Lung (tissue), 16 donors: ENCODE data around the gene SERINC1. TPM values are rescaled to one million over a fixed set of nuclear protein-coding genes. Genes with fewer than 3 reads are reported as not detected.
"Not testable (repeated sequence)": the region's sequence is repeated elsewhere in the genome, so short reads cannot be mapped to it uniquely, and the experiment has no call there.

Experiments
- ATAC-seq: fragments of 200-7000 bp; cut with Tn5 transposase; one replicate; pipeline ENCODE4 v1.9.1; 2020; ENCODE audit warnings: moderate number of reproducible peaks; ENCODE audit not compliant: insufficient read depth, low FRiP score
- DNase-seq, 3 donors: peaks; one replicate each; pipeline ENCODE4 v3.0.0-alpha.2; 2013 to 2017
- H3K27ac ChIP-seq, 2 donors: one replicate each; pipeline ENCODE4 v1.5.1; 2013; ENCODE audit warnings: mild to moderate bottlenecking in 2 of 2, moderate library complexity in 2 of 2, control low read depth in 1 of 2, inconsistent platforms in 1 of 2, low read depth in 1 of 2, low read length in 1 of 2
- H3K27me3 ChIP-seq, 3 donors: one replicate each; pipeline ENCODE4 v1.5.1; 2013; ENCODE audit warnings: low read length in 2 of 3; ENCODE audit not compliant: control insufficient read depth in 3 of 3, insufficient read depth in 3 of 3
- H3K36me3 ChIP-seq, 4 donors: one replicate each; pipeline ENCODE4 v1.5.1; 2013; ENCODE audit warnings: low read length in 4 of 4, mild to moderate bottlenecking in 1 of 4, moderate library complexity in 1 of 4; ENCODE audit not compliant: control insufficient read depth in 4 of 4, insufficient read depth in 4 of 4
- H3K4me1 ChIP-seq, 5 donors: one replicate each; pipeline ENCODE4 v1.5.1; 2013; ENCODE audit warnings: low read length in 5 of 5, mild to moderate bottlenecking in 2 of 5, moderate library complexity in 1 of 5; ENCODE audit not compliant: control insufficient read depth in 5 of 5, insufficient read depth in 5 of 5
- H3K4me3 ChIP-seq: one replicate; pipeline ENCODE4 v1.5.1; 2013; ENCODE audit warnings: mild to moderate bottlenecking, control low read depth, moderate library complexity
- H3K9ac ChIP-seq, 2 donors: one replicate each; pipeline ENCODE4 v1.5.1; 2013; ENCODE audit warnings: low read length in 2 of 2, control low read depth in 1 of 2; ENCODE audit not compliant: insufficient read depth in 1 of 2
- H3K9me3 ChIP-seq, 4 donors: one replicate each; pipeline ENCODE4 v1.5.1; 2013; ENCODE audit warnings: low read length in 3 of 4, mild to moderate bottlenecking in 1 of 4, moderate library complexity in 1 of 4; ENCODE audit not compliant: control insufficient read depth in 4 of 4, insufficient read depth in 3 of 4
- WGBS, 2 donors: extraction: QIAGEN DNeasy Blood & Tissue Kit; methylation state at CpG; one replicate each; pipeline ENCODE4 v1.1.7; 2013; 5-methylcytosine and 5-hydroxymethylcytosine counted together
- long read RNA-seq, 5 donors: transcript quantifications; one replicate each; lab custom pipeline, GENCODE V29; 2026
- polyA plus RNA-seq, 2 donors: library from polyadenylated mRNA; stranded (reverse); fragments of 200-250 nt; gene quantifications; one replicate each; pipeline ENCODE4 v1.2.1, GENCODE V29; 2013
- total RNA-seq, 2 donors: library from RNA; depleted of rRNA in 1 of 2; stranded (reverse); fragments of >200 nt in 1 of 2; gene quantifications; one replicate each; pipeline ENCODE4 v1.2.1, GENCODE V29; 2014 to 2021
- TF ChIP-seq, protein P1 (sequence below): IDR thresholded peaks from 2 replicates; pipeline ENCODE4 v1.5.1; 2012; ENCODE audit warnings: mild to moderate bottlenecking; ENCODE audit errors: control extremely low read depth, extremely low read depth
- donor health status: control.
- donor health status: control.
- donor health status: Bipolar disorder and iron deficiency.
- donor health status: healthy.
- donor health status: DM: yes; HTN: yes; CAD: no.

The SERINC1 gene
- 100 to 1,000 TPM; 130 to 226 TPM for total RNA-seq
- 100 to 1,000 TPM in 1 of 2 donors, 10 to 100 TPM in 1; 50.1 to 125 TPM for polyA plus RNA-seq
- long read RNA-seq, donor 1, transcript SERINC1-201 (10 exons, 3,137 nt) = major isoform, 42 of 52 reads
- long read RNA-seq, donor 1, partial matches to known transcripts = 10 of 52 reads
- long read RNA-seq, donor 1, other reads (novel, unspliced or antisense) = 0 of 52 reads
- long read RNA-seq, donor 2, transcript SERINC1-201 (10 exons, 3,137 nt) = major isoform, 5 of 15 reads
- long read RNA-seq, donor 2, partial matches to known transcripts = 10 of 15 reads
- long read RNA-seq, donor 2, other reads (novel, unspliced or antisense) = 0 of 15 reads
- long read RNA-seq, donor 3, transcript SERINC1-201 (10 exons, 3,137 nt) = major isoform, 22 of 28 reads
- long read RNA-seq, donor 3, partial matches to known transcripts = 6 of 28 reads
- long read RNA-seq, donor 3, other reads (novel, unspliced or antisense) = 0 of 28 reads
- long read RNA-seq, donor 4, partial matches to known transcripts = 15 of 19 reads
- long read RNA-seq, donor 4, other reads (novel, unspliced or antisense) = 0 of 19 reads
- long read RNA-seq, donor 5, transcript SERINC1-201 (10 exons, 3,137 nt) = major isoform, 22 of 43 reads
- long read RNA-seq, donor 5, partial matches to known transcripts = 21 of 43 reads
- long read RNA-seq, donor 5, other reads (novel, unspliced or antisense) = 0 of 43 reads

DNA sequence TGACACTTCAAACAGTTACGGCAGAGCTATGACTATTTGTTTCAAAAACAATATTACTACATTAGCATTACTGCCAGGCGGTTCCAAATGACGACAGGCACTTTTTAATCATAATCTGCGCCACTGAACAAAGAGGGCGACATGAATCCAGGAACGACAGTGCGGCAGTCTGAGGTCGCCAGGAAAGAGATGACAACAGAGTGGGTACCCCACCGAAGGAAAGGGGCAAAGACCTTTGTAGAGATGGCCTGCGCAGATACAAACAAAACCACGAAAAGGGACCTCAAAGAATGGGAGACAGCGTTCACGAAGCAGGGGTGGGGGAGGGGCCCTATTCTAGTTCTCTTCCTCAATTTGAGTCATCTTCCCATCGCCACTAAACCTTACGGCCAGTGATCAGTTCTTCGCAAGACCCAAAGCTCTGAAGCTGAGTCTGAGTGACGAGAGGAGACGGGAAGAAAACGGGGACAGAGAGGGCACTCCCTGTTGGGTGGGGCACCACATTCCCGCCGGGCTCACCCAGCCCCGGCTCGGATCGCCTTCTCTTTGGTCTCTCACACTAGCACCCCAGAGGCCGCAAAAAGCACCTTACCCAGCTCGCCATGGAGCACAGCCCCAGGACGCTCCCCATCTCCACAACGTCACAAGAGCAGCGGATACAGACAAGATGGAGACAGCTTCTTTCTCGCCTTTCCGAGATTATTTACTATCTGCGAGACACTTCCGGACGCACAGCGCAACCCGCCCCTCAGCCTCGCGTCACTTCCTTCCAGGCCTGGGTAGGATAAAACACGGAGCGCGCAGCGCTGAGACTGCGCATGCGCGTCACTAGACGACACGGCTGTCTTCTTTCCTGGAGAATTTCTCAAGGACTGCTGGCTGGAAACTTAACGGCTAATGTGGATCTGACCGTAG is at the start of gene SERINC1:
Gene SERINC1, minus strand, starts transcription at position 701 of the 915 bp plus-strand sequence. Its CDS starts 70 bp downstream, at position 631.
- H3K9me3 ChIP-seq = no peaks in the 10 kb centered on the region
- DNase-seq (peak; percentile 97 to 99 (median 98)), ATAC-seq (peak; percentile 99)
- H3K4me3 ChIP-seq = peak within 1 kb of the TSS; percentile 79
- H3K9ac ChIP-seq = peak within 1 kb of the TSS; percentile 100
- 0% methylated on average over 48 to 49 of the region's 49 CpGs for WGBS, 2 donors
- no peaks in the 10 kb centered on the region for H3K27me3 ChIP-seq
- H3K27ac ChIP-seq = peak within 1 kb of the TSS; percentile 87 to 94
- TF ChIP-seq, protein P1, sequence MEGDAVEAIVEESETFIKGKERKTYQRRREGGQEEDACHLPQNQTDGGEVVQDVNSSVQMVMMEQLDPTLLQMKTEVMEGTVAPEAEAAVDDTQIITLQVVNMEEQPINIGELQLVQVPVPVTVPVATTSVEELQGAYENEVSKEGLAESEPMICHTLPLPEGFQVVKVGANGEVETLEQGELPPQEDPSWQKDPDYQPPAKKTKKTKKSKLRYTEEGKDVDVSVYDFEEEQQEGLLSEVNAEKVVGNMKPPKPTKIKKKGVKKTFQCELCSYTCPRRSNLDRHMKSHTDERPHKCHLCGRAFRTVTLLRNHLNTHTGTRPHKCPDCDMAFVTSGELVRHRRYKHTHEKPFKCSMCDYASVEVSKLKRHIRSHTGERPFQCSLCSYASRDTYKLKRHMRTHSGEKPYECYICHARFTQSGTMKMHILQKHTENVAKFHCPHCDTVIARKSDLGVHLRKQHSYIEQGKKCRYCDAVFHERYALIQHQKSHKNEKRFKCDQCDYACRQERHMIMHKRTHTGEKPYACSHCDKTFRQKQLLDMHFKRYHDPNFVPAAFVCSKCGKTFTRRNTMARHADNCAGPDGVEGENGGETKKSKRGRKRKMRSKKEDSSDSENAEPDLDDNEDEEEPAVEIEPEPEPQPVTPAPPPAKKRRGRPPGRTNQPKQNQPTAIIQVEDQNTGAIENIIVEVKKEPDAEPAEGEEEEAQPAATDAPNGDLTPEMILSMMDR = no peak
- H3K4me1 ChIP-seq = peaks cover 0 to 16% (median 5%) of the 10 kb centered on the region in 5 donors
- peaks cover 0 to 6% (median under 1%) of the 10 kb centered on the region in 4 donors for H3K36me3 ChIP-seq

DNA sequence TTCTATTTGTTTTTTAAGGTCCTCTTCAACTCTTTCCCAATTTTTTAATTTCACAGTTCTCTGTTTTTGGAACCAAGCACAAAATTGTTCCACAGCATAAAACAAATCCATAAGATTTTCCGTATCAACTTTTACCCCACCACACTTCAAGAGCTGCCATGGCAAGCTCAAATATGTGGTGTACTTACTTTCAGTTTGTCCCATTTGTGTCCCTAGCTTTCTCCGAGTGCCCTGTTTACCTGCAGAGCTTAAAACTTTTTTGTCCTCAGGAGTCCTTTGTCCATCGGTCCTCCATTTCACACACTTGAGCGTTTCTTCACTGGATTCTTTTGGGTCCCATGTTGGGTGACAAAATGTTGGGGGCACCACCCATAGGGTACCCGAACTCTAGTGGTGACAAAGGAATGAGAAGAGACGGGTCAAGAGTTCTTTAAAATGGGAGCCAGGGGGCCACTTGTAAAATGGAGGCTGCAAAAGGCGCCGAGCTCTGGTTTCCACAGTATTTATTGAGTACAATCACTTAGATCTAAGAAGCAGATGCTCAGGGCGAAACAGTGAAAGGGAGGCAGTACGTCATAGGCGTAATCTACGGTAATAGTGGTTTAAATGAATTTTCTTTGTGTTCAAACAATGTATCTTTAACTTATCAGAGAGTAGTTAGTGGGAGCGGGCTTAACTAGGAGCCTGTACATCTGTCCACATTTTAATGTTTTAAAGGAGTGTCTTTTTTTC is 39.8 kb upstream of the SERINC1 start:
- Histone ChIP-seq H3K9me3 (no peaks in the 10 kb centered on the region), H3K9ac (no peak overlapping the region), H3K4me1 (no peaks in the 10 kb centered on the region), H3K36me3 (no peaks in the 10 kb centered on the region), H3K27ac (no peak overlapping the region), H3K27me3 (no peaks in the 10 kb centered on the region), H3K4me3 (no peak overlapping the region)
- ATAC-seq = no peak
- TF ChIP-seq, protein P1 = no peak
- WGBS, 2 donors = 90 to 93% methylated on average over 13 of the region's 13 CpGs
- DNase-seq = no peak

DNA sequence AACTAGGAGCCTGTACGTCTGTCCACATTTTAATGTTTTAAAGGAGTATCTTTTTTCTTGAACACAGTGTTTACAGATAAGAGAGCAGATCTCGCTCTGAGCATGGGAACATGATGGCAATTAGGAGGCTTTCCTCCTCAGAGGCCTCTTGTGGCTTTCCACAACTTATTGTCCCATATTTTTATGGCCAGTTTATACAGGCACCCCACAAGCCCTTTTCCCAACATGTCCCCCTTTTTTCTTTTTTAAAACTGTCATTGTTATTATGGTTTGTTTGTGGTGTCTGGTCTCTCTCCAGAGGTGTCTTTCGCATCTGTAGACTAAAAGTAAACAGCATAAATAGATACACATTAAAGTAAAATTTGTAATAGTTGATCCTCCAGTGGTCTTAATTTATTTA is 33.6 kb upstream of the SERINC1 start:
- not testable (repeated sequence) for H3K4me1 ChIP-seq, H3K27me3 ChIP-seq, ATAC-seq, H3K36me3 ChIP-seq, DNase-seq, H3K27ac ChIP-seq, H3K4me3 ChIP-seq, H3K9ac ChIP-seq, H3K9me3 ChIP-seq
- 81 to 84% methylated on average over 3 of the region's 3 CpGs for whole genome bisulfite sequencing, 2 donors
